CD4-positive, alpha-beta T cell treated with Interleukin-1 beta for 1 hour (primary cell): ENCODE measurements around the gene MTHFD2L.

Experiments used
- DNase-seq, 2 donors: peaks; one replicate each; pipeline ENCODE4 v3.0.0-alpha.2; 2020 to 2022

MTHFD2L gene

GRCh38 chr4:74258963-74259362, 101.0 kb downstream of the MTHFD2L start:
- no peak for DNase-seq

- DNase-seq: no peak
These were observed 102.1 kb downstream of the MTHFD2L start for GRCh38 chr4:74260036-74260435.

- DNase-seq: no peak
These were observed 104.6 kb downstream of the MTHFD2L start for GRCh38 chr4:74262522-74262921.

GRCh38 chr4:74263551-74263950, 105.6 kb downstream of the MTHFD2L start:
- no peak for DNase-seq

GRCh38 chr4:74266081-74266480, 108.2 kb downstream of the MTHFD2L start:
- DNase-seq: no peak

- no peak for DNase-seq
These were observed 110.2 kb downstream of the MTHFD2L start for GRCh38 chr4:74267998-74268606.

- no peak for DNase-seq
These were observed 110.7 kb downstream of the MTHFD2L start for GRCh38 chr4:74268643-74269042.

- DNase-seq: no peak
These were observed 120.6 kb downstream of the MTHFD2L start for GRCh38 chr4:74278490-74278889.

GRCh38 chr4:74279716-74280115, 121.8 kb downstream of the MTHFD2L start:
- no peak for DNase-seq

GRCh38 chr4:74282926-74283325, 125.0 kb downstream of the MTHFD2L start:
- DNase-seq: no peak

- DNase-seq: no peak
These were observed 125.7 kb downstream of the MTHFD2L start for GRCh38 chr4:74283614-74284013.

- DNase-seq: no peak
These were observed 126.1 kb downstream of the MTHFD2L start for GRCh38 chr4:74284053-74284452.

- DNase-seq: no peak
These were observed 129.2 kb downstream of the MTHFD2L start for GRCh38 chr4:74287164-74287563.

- DNase-seq: no peak
These were observed 129.9 kb downstream of the MTHFD2L start for GRCh38 chr4:74287791-74288190.

GRCh38 chr4:74291471-74291870, 133.6 kb downstream of the MTHFD2L start:
- no peak for DNase-seq

- no peak for DNase-seq
These were observed 134.4 kb downstream of the MTHFD2L start for GRCh38 chr4:74292111-74292870.

- no peak for DNase-seq
These were observed 135.6 kb downstream of the MTHFD2L start for GRCh38 chr4:74293558-74293957.

GRCh38 chr4:74294681-74295080, 136.8 kb downstream of the MTHFD2L start:
- DNase-seq: no peak

GRCh38 chr4:74297539-74297938, 139.6 kb downstream of the MTHFD2L start:
- no peak for DNase-seq

GRCh38 chr4:74304095-74304625, 146.2 kb downstream of the MTHFD2L start:
- DNase-seq: no peak

- DNase-seq: no peak
These were observed 147.1 kb downstream of the MTHFD2L start for GRCh38 chr4:74305000-74305399.

GRCh38 chr4:74307170-74307569, 149.3 kb downstream of the MTHFD2L start:
- DNase-seq: no peak

- DNase-seq: no peak
These were observed 150.3 kb downstream of the MTHFD2L start, which contains the start of gene EPGN for GRCh38 chr4:74308215-74308614. Gene EPGN, plus strand, starts transcription at chr4:74308470. Its CDS starts 64 bp downstream, at chr4:74308534.

GRCh38 chr4:74309223-74309622, 151.3 kb downstream of the MTHFD2L start:
- no peak for DNase-seq
